GM12878 (cell line): ENCODE results near the gene GPRASP2.

Experiments used
- POLR2A ChIP-seq: IDR thresholded peaks from 2 replicates; pipeline ENCODE4 v1.6.1; 2011; ENCODE audit warnings: low read depth, mild to moderate bottlenecking, low read length
- SKIL ChIP-seq: fragments of 450-650 bp; IDR thresholded peaks from 2 replicates; pipeline ENCODE4 v1.6.1; 2017; ENCODE audit warnings: mild to moderate bottlenecking, low read depth, inconsistent platforms; ENCODE audit not compliant: poor library complexity, severe bottlenecking
- ZNF592 ChIP-seq: fragments of 450-650 bp; IDR thresholded peaks from 2 replicates; pipeline ENCODE4 v1.6.1; 2017; ENCODE audit warnings: mild to moderate bottlenecking, moderate library complexity

GRCh38 chrX:102708900-102709299 is 3.3 kb upstream of the GPRASP2 start:
- no peak for TF ChIP-seq SKIL
- TF ChIP-seq ZNF592, result no peak
- no peak for TF ChIP-seq POLR2A
